Keratinocyte (primary cell): ENCODE results near the gene UGT3A1. TPM values are rescaled to one million over a fixed set of nuclear protein-coding genes. Genes with fewer than 3 reads are reported as not detected.

Experiments used
- DNase-seq: peaks from one replicate; pipeline ENCODE4 v3.0.0-alpha.2; 2011; ENCODE audit warnings: low read depth, missing footprints, low spot score
- FAIRE-seq: peaks from 2 replicates; lab custom pipeline; 2011; peaks lifted over from hg19 to GRCh38; lab: Jason Lieb, UNC
- H2AFZ ChIP-seq: 2 replicates; pipeline ENCODE4 v1.6.0; 2012; ENCODE audit warnings: low read length, control low read depth, inconsistent platforms; ENCODE audit not compliant: control insufficient read depth
- H3K27ac ChIP-seq: 2 replicates; pipeline ENCODE4 v1.5.1; 2011; ENCODE audit warnings: low read length; ENCODE audit not compliant: control insufficient read depth, insufficient read depth
- H3K27me3 ChIP-seq: 3 replicates; pipeline ENCODE4 v1.6.0; 2011; ENCODE audit warnings: low read length; ENCODE audit not compliant: control insufficient read depth, insufficient read depth; ENCODE audit errors: extremely low read depth
- H3K36me3 ChIP-seq, 2 experiments: 2 replicates in 1 of 2; 3 replicates in 1 of 2; pipeline ENCODE4 v1.5.1; 2011; ENCODE audit warnings: low read length in 2 of 2, mild to moderate bottlenecking in 1 of 2; ENCODE audit not compliant: control insufficient read depth in 2 of 2, insufficient read depth in 2 of 2; ENCODE audit errors: extremely low read depth in 1 of 2
- H3K4me1 ChIP-seq: 3 replicates; pipeline ENCODE4 v1.5.1; 2011; ENCODE audit warnings: low read length; ENCODE audit not compliant: control insufficient read depth, insufficient read depth; ENCODE audit errors: extremely low read depth
- H3K4me2 ChIP-seq: 3 replicates; pipeline ENCODE4 v1.6.0; 2011; ENCODE audit warnings: low read depth, low read length; ENCODE audit not compliant: control insufficient read depth, insufficient read depth; ENCODE audit errors: extremely low read depth
- H3K4me3 ChIP-seq, 3 experiments: fragments of 200-600 bp in 1 of 3; sonication (generic) in 1 of 3; 2 replicates in 2 of 3; 3 replicates in 1 of 3; pipeline ENCODE4 v1.5.1; 2011 to 2016; ENCODE audit warnings: low read length in 3 of 3, mild to moderate bottlenecking in 3 of 3, control low read depth in 2 of 3, inconsistent platforms in 1 of 3, low read depth in 1 of 3, mixed read lengths in 1 of 3, mixed run types in 1 of 3, moderate library complexity in 1 of 3; ENCODE audit not compliant: control insufficient read depth in 2 of 3, insufficient read depth in 2 of 3; ENCODE audit errors: extremely low read depth in 1 of 3
- H3K79me2 ChIP-seq: 2 replicates; pipeline ENCODE4 v1.6.0; 2012; ENCODE audit warnings: low read length; ENCODE audit not compliant: control insufficient read depth, insufficient read depth
- H3K9ac ChIP-seq: 3 replicates; pipeline ENCODE4 v1.6.0; 2011; ENCODE audit warnings: low read length; ENCODE audit not compliant: control insufficient read depth, insufficient read depth; ENCODE audit errors: extremely low read depth
- H3K9me1 ChIP-seq: 3 replicates; pipeline ENCODE4 v1.6.0; 2011; ENCODE audit warnings: low read length; ENCODE audit not compliant: control insufficient read depth, insufficient read depth; ENCODE audit errors: extremely low read depth
- H3K9me3 ChIP-seq: 2 replicates; pipeline ENCODE4 v1.5.1; 2012; ENCODE audit warnings: low read depth, low read length; ENCODE audit not compliant: control insufficient read depth
- H4K20me1 ChIP-seq: 3 replicates; pipeline ENCODE4 v1.6.0; 2011; ENCODE audit warnings: low read length; ENCODE audit not compliant: control insufficient read depth, insufficient read depth; ENCODE audit errors: extremely low read depth
- EZH2 ChIP-seq: IDR thresholded peaks from one replicate; pipeline ENCODE4 v1.6.1; 2012; ENCODE audit warnings: inconsistent platforms, mild to moderate bottlenecking, low read length, moderate library complexity
- dilution Hi-C: fragments of 300-500 bp; cut with MboI; formaldehyde crosslinking; loops from one replicate; pipeline ENCODE4 v1.7.0; 2020; ENCODE audit warnings: low sequenced_read_pairs; ENCODE audit not compliant: extremely low pct_ligation_motif_present
- polyA plus RNA-seq, 5 experiments: library from polyadenylated mRNA; depleted of rRNA in 3 of 5; stranded (reverse) in 3 of 5; stranded (forward) in 1 of 5; unstranded in 1 of 5; fragments of >200 nt; gene quantifications; 1 replicate in 1 of 5; 2 replicates in 3 of 5; 3 replicates in 1 of 5; pipeline versions ENCODE4 v1.2.1 to v1.2.3, GENCODE V29; 2011 to 2012; ENCODE audit warnings: missing spikeins in 2 of 5, low read depth in 1 of 5, low replicate concordance in 1 of 5
- TF ChIP-seq, protein P1 (sequence below), 3 experiments: IDR thresholded peaks in 1 of 3; conservative IDR thresholded peaks in 1 of 3; optimal IDR thresholded peaks in 1 of 3; 2 replicates in 2 of 3; 3 replicates in 1 of 3; pipeline versions ENCODE3 to v1.5.1; 2011; ENCODE audit warnings: low read length in 3 of 3, mild to moderate bottlenecking in 3 of 3, moderate library complexity in 2 of 3, control low read depth in 1 of 3, inconsistent platforms in 1 of 3; ENCODE audit not compliant: insufficient read depth in 2 of 3; ENCODE audit errors: extremely low read depth in 1 of 3

The UGT3A1 gene
- polyA plus RNA-seq, 1 donor (not counting 4 experiments of a cell fraction or from before 2014, with no cell fraction given) = not detected

- Histone ChIP-seq H2AFZ (no peak overlapping the region), H3K4me1 (no peaks in the 10 kb centered on the region), H3K27ac (no peak overlapping the region), H3K9me3 (no peaks in the 10 kb centered on the region), H3K4me3 (no peak overlapping the region), H3K27me3 (peaks cover 2% of the 10 kb centered on the region), H3K36me3 (no peaks in the 10 kb centered on the region), H4K20me1 (no peaks in the 10 kb centered on the region), H3K9ac (no peak overlapping the region), H3K79me2 (no peaks in the 10 kb centered on the region), H3K4me2 (no peak overlapping the region), H3K9me1 (no peaks in the 10 kb centered on the region)
- FAIRE-seq (no peak), DNase-seq (no peak)
- TF ChIP-seq, protein P1, sequence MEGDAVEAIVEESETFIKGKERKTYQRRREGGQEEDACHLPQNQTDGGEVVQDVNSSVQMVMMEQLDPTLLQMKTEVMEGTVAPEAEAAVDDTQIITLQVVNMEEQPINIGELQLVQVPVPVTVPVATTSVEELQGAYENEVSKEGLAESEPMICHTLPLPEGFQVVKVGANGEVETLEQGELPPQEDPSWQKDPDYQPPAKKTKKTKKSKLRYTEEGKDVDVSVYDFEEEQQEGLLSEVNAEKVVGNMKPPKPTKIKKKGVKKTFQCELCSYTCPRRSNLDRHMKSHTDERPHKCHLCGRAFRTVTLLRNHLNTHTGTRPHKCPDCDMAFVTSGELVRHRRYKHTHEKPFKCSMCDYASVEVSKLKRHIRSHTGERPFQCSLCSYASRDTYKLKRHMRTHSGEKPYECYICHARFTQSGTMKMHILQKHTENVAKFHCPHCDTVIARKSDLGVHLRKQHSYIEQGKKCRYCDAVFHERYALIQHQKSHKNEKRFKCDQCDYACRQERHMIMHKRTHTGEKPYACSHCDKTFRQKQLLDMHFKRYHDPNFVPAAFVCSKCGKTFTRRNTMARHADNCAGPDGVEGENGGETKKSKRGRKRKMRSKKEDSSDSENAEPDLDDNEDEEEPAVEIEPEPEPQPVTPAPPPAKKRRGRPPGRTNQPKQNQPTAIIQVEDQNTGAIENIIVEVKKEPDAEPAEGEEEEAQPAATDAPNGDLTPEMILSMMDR (optimal IDR thresholded peaks at IDR 0.05 in 1 of 3, IDR thresholded peaks at IDR 0.05 in 1 of 3, conservative IDR thresholded peaks at IDR 0.05 in 1 of 3; ENCODE audit: extremely low read depth in 1 of 3, insufficient read depth in 2 of 3, low read length in 3 of 3) = no peak
- no peak for TF ChIP-seq EZH2
- dilution Hi-C loops = no loop called here
These were observed 44.1 kb downstream of the UGT3A1 start for GRCh38 chr5:35947085-35947484.

DNA sequence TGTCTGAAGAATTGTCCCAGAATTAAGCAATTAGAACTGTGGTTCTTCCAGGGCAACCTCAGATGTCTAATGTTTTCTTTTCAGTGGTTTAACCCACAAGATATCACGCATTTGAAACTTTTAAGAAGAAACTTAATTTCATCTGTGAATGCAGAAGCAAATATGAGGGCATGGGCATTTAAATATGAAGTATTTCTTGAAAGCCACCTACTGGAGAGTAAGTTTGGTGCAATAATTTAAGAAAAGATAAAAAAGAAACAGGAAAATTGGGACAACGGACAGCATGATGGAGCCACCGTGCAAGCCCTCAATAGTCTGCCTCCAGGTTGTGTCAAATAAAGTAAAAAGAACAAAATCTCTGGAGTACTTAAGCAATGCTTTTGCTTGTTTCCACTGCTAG lies 51.6 kb downstream of the UGT3A1 start:
- H2AFZ ChIP-seq = no peak overlapping the region
- no peak overlapping the region for H3K4me3 ChIP-seq
- no peaks in the 10 kb centered on the region for H3K36me3 ChIP-seq
- DNase-seq (no peak), FAIRE-seq (no peak)
- no peaks in the 10 kb centered on the region for H3K9me1 ChIP-seq
- H3K4me1 ChIP-seq = no peaks in the 10 kb centered on the region
- no peak overlapping the region for H3K9ac ChIP-seq
- H3K79me2 ChIP-seq = no peaks in the 10 kb centered on the region
- H3K27ac ChIP-seq = no peak overlapping the region
- dilution Hi-C loops = no loop called here
- TF ChIP-seq EZH2 = no peak
- TF ChIP-seq, protein P1 (optimal IDR thresholded peaks at IDR 0.05 in 1 of 3, IDR thresholded peaks at IDR 0.05 in 1 of 3, conservative IDR thresholded peaks at IDR 0.05 in 1 of 3; ENCODE audit: extremely low read depth in 1 of 3, insufficient read depth in 2 of 3, low read length in 3 of 3) = peak in 1 of 3 experiments; percentile 10
- no peaks in the 10 kb centered on the region for H4K20me1 ChIP-seq
- no peaks in the 10 kb centered on the region for H3K27me3 ChIP-seq
- no peak overlapping the region for H3K4me2 ChIP-seq
- no peaks in the 10 kb centered on the region for H3K9me3 ChIP-seq
